ES-I3 (cell line): ENCODE data around the gene PEA15.

Source experiments
- H3K36me3 ChIP-seq: 2 replicates; pipeline ENCODE4 v1.6.1; 2013; ENCODE audit warnings: mild to moderate bottlenecking, low read length, control low read depth, moderate library complexity; ENCODE audit not compliant: insufficient read depth
- H3K4me1 ChIP-seq: 2 replicates; pipeline ENCODE4 v1.6.1; 2013; ENCODE audit warnings: mild to moderate bottlenecking, control low read depth, low read length; ENCODE audit not compliant: insufficient read depth
- H3K9ac ChIP-seq: 2 replicates; pipeline ENCODE4 v1.6.1; 2013; ENCODE audit warnings: low read depth, mild to moderate bottlenecking, low read length, moderate library complexity
- H3K9me3 ChIP-seq: 2 replicates; pipeline ENCODE4 v1.6.1; 2013; ENCODE audit warnings: mild to moderate bottlenecking, low read length, moderate library complexity; ENCODE audit not compliant: control insufficient read depth, insufficient read depth

Gene PEA15

GRCh38 chr1:160226623-160227022 lies 21.4 kb downstream of the PEA15 start:
- Histone ChIP-seq H3K4me1 (no peaks in the 10 kb centered on the region), H3K36me3 (peaks cover 39% of the 10 kb centered on the region), H3K9ac (no peak overlapping the region), H3K9me3 (no peaks in the 10 kb centered on the region)

- Histone ChIP-seq H3K4me1 (no peaks in the 10 kb centered on the region), H3K36me3 (peaks cover 37% of the 10 kb centered on the region), H3K9ac (no peak overlapping the region)
Measured at GRCh38 chr1:160227034-160227433, 21.9 kb downstream of the PEA15 start.

DNA sequence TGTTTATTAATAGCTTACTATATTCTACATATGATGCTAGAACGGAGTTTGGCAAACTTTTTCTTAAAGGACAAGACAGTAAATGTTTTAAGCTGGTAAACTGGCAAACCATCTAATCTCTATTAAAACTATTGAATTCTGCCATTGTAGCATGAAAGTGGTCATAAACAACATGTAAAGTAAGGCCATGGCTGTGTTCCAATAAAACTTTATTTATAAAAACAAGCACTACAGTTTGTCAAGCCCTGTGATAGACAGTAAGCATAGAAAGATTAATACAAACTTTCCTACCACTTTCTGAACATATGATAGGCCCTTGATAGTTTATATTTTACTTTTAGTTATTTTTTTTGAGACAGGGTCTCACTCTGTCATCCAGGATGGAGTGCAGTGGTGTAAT lies 22.4 kb downstream of the PEA15 start:
- Histone ChIP-seq H3K36me3 (peaks cover 36% of the 10 kb centered on the region), H3K9ac (no peak overlapping the region), H3K9me3 (no peaks in the 10 kb centered on the region), H3K4me1 (no peaks in the 10 kb centered on the region)

More at GRCh38 chr1:160227034-160227433, 21.9 kb downstream of the PEA15 start:
- no peaks in the 10 kb centered on the region for H3K9me3 ChIP-seq

DNA sequence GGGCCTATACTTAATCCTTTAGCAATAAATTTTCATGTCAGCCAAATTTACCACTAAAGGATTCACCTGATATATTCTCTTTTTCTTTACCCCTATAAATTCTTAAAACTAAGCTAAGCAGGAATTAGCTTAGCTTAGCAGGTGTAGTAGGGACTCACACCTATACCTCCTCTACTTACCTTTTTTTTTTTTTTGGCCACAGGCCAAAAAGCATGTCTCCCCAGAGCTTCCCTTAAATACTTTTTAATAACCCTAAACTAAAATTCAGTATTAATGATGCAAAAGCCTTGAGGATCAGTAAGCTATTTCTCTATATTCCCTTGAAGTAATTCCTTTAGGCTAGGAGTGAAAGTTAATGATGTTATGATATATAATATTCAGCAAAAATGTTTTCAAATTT lies 23.2 kb downstream of the PEA15 start:
- Histone ChIP-seq H3K9ac (no peak overlapping the region), H3K4me1 (no peaks in the 10 kb centered on the region), H3K36me3 (peaks cover 34% of the 10 kb centered on the region), H3K9me3 (no peaks in the 10 kb centered on the region)

DNA sequence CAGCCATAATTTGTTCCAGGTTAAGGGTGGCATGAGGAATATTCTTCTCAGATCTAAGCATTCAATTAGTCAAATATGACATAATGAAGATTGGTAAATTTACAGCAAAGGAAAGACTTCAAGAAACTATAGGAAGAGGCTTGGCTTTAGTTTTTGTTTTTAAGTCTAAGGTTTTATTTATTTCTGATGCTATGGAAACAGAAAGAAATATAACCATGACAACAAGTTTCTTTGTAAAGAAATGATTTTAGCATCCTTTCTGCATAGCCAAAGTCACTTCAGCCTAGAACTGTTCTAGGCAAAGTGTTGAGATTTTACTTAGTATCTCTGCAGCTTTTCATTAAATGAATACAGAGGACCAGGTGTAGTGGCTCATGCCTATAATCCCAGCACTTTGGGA lies 27.7 kb downstream of the PEA15 start:
- H3K36me3 ChIP-seq, result peaks cover 13% of the 10 kb centered on the region
- H3K9me3 ChIP-seq, result no peaks in the 10 kb centered on the region
- no peaks in the 10 kb centered on the region for H3K4me1 ChIP-seq
- H3K9ac ChIP-seq, result no peak overlapping the region

DNA sequence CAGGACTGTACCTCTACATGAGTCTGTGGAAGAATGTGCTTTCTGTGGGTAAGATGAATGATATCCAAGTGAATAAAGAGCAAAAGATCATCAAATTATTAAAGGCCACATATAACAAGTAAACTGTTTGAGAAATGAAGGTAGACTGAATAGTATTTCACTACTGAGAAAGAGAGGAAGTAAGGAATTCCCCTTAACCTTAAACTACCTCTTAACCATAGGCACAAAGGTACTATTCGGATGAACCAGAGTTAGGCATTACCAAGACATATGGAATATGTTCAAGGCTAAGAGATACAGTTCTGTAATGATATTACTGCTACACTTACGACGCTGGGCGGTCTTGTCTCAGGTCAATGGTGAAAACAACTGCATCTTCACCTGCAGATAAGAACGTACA lies 31.6 kb downstream of the PEA15 start:
- Histone ChIP-seq H3K9me3 (no peaks in the 10 kb centered on the region), H3K4me1 (no peaks in the 10 kb centered on the region), H3K36me3 (peaks cover 24% of the 10 kb centered on the region), H3K9ac (no peak overlapping the region)

GRCh38 chr1:160237558-160237957 lies 32.4 kb downstream of the PEA15 start:
- H3K9me3 ChIP-seq, result no peaks in the 10 kb centered on the region
- no peak overlapping the region for H3K9ac ChIP-seq
- no peaks in the 10 kb centered on the region for H3K4me1 ChIP-seq
- peaks cover 25% of the 10 kb centered on the region for H3K36me3 ChIP-seq

DNA sequence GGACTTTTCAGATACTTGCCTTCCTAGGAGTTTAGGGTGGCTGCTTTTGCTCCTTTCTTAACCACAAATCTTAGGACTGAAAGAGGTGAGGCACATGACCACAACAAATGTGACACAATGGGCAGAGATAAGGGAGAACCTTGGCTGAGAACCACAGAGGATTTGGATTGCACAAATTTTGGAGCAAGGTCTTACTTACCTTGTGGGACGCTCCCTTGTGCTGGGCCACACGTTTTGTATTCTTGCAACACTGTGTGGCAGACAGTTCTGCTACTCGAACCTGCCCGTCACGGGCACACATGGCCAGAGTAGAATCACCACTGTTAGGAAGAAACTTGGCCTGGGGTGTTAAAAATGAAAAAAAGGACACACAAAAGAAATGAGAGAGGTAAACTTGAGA lies 33.2 kb downstream of the PEA15 start:
- H3K9me3 ChIP-seq, result no peaks in the 10 kb centered on the region
- no peak overlapping the region for H3K9ac ChIP-seq
- no peaks in the 10 kb centered on the region for H3K4me1 ChIP-seq
- H3K36me3 ChIP-seq, result peaks cover 26% of the 10 kb centered on the region

GRCh38 chr1:160239582-160240299 lies 34.6 kb downstream of the PEA15 start:
- H3K9me3 ChIP-seq, result no peaks in the 10 kb centered on the region
- H3K4me1 ChIP-seq, result no peaks in the 10 kb centered on the region
- no peak overlapping the region for H3K9ac ChIP-seq
- peaks cover 26% of the 10 kb centered on the region for H3K36me3 ChIP-seq

DNA sequence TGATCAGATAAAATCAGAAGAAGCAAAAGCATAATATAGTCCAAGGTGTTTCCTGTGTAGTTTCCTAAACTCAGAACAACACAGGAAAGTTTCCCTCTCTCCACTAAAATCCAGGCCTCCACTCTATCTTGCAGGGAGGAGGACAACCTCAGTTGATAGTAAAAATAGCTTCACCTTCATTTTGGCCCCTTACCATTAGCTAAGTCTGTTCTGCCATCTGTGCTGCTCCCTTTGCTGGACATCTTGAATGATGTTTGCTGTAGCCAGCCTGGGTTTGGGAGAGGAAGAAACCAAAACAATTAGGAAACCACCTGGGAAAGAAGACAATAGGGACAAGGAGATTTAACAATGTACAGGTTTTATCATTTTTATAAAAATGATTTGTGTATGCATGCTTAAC lies 38.6 kb downstream of the PEA15 start:
- no peak overlapping the region for H3K9ac ChIP-seq
- H3K36me3 ChIP-seq, result peaks cover 16% of the 10 kb centered on the region
- H3K4me1 ChIP-seq, result peaks cover 4% of the 10 kb centered on the region; the same call in 1 of the 2 replicates
- no peaks in the 10 kb centered on the region for H3K9me3 ChIP-seq

DNA sequence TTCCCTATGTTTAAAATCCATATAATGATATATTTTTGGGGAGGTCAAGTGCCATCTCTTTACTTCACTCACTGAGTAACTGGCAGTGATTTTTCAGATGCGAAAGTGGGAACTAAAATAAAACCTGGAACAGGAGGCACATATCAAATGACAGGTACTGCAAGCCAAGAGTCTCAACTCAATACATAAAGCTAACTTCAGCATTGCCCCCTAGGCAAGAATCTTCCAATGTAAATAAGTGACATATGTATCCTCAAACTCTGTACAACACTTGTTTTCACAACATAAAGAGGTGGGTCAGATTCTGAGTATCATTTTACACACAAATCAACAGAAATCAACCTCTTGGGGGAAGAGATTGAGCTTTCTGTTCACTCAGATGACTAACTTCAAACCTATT lies 39.0 kb downstream of the PEA15 start:
- Histone ChIP-seq H3K9ac (no peak overlapping the region), H3K9me3 (no peaks in the 10 kb centered on the region), H3K4me1 (peaks cover 4% of the 10 kb centered on the region; the same call in 1 of the 2 replicates), H3K36me3 (peaks cover 13% of the 10 kb centered on the region)

DNA sequence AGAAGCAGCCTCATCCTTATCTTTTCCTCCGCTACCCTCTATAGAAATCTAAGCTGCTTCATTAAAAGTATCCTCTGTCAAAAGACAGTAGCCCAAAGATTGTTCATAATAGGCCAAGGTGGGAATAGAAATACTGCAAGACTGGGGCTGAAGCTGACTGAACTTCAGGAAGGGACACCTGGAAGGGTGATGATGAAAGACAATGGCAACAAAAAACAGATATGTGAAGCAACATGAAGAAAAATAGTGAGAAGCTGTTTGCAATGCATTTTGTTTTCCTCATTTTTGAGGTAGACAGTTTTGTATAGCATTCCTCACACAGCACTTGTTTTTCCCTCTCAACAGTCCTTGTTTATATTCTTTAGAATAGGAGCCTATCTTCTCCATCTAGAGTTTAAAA lies 40.2 kb downstream of the PEA15 start:
- H3K36me3 ChIP-seq, result peaks cover 2% of the 10 kb centered on the region
- no peaks in the 10 kb centered on the region for H3K9me3 ChIP-seq
- peaks cover 4% of the 10 kb centered on the region; the same call in 1 of the 2 replicates for H3K4me1 ChIP-seq
- H3K9ac ChIP-seq, result no peak overlapping the region

- Histone ChIP-seq H3K9ac (no peak overlapping the region), H3K9me3 (no peaks in the 10 kb centered on the region), H3K4me1 (peaks cover 4% of the 10 kb centered on the region; the same call in 1 of the 2 replicates), H3K36me3 (peaks cover 7% of the 10 kb centered on the region; the same call in 1 of the 2 replicates)
Measured at GRCh38 chr1:160247053-160247452, 41.9 kb downstream of the PEA15 start.

GRCh38 chr1:160251011-160251410 lies 45.8 kb downstream of the PEA15 start:
- no peak overlapping the region for H3K9ac ChIP-seq
- no peaks in the 10 kb centered on the region for H3K9me3 ChIP-seq
- no peaks in the 10 kb centered on the region for H3K4me1 ChIP-seq
- H3K36me3 ChIP-seq, result peaks cover 4% of the 10 kb centered on the region; the same call in 1 of the 2 replicates

GRCh38 chr1:160251687-160252526 lies 46.7 kb downstream of the PEA15 start:
- Histone ChIP-seq H3K4me1 (no peaks in the 10 kb centered on the region), H3K9me3 (no peaks in the 10 kb centered on the region), H3K36me3 (peaks cover 4% of the 10 kb centered on the region; the same call in 1 of the 2 replicates), H3K9ac (no peak overlapping the region)
